Activated CD4-positive, alpha-beta memory T cell treated with anti-CD3 and anti-CD28 coated beads for 36 hours (primary cell): ENCODE results near the gene LRRC37A. TPM values are rescaled to one million over a fixed set of nuclear protein-coding genes. Genes with fewer than 3 reads are reported as not detected.
"Not testable (repeated sequence)": the region's sequence is repeated elsewhere in the genome, so short reads cannot be mapped to it uniquely, and the experiment has no call there.

Experiments
- CTCF ChIA-PET: fragments of 350-600 bp; sonication (Branson Sonifier 250); formaldehyde crosslinking; loops from one replicate; lab custom pipeline; 2021; ENCODE audit warnings: antibody characterized with exemption, inconsistent platforms; lab: Charles Lee
- POLR2A ChIA-PET: fragments of 350-600 bp; sonication (Branson Sonifier 250); formaldehyde crosslinking; loops from one replicate; lab custom pipeline; 2021; ENCODE audit warnings: antibody characterized with exemption; lab: Charles Lee
- DNase-seq: peaks from one replicate; pipeline ENCODE4 v3.0.0-alpha.2; 2020
- H3K27ac Mint-ChIP-seq: one replicate; pipeline ENCODE4 v1.8.0; 2021; ENCODE audit warnings: mixed read lengths
- H3K27me3 Mint-ChIP-seq: one replicate; pipeline ENCODE4 v1.8.0; 2021; ENCODE audit warnings: mixed read lengths
- H3K36me3 Mint-ChIP-seq: one replicate; pipeline ENCODE4 v1.8.0; 2021; ENCODE audit warnings: mixed read lengths
- H3K4me1 Mint-ChIP-seq: one replicate; pipeline ENCODE4 v1.8.0; 2021; ENCODE audit warnings: low read depth, mixed read lengths
- H3K4me3 Mint-ChIP-seq: one replicate; pipeline ENCODE4 v1.8.0; 2021; ENCODE audit warnings: mild to moderate bottlenecking, mixed read lengths
- H3K9me3 Mint-ChIP-seq: one replicate; pipeline ENCODE4 v1.8.0; 2021; ENCODE audit warnings: mixed read lengths
- intact Hi-C: fragments of 100-400 bp; cut with micrococcal nuclease; formaldehyde crosslinking; loops from one replicate; pipeline ENCODE4 v1.15.1; 2023
- total RNA-seq, 2 experiments: library from RNA; stranded (reverse); gene quantifications; one replicate each; pipeline ENCODE4 v1.2.3, GENCODE V29; 2021

Gene LRRC37A
- total RNA-seq, 2 experiments from 2014 or later: 2.0 to 4.1 TPM

DNA sequence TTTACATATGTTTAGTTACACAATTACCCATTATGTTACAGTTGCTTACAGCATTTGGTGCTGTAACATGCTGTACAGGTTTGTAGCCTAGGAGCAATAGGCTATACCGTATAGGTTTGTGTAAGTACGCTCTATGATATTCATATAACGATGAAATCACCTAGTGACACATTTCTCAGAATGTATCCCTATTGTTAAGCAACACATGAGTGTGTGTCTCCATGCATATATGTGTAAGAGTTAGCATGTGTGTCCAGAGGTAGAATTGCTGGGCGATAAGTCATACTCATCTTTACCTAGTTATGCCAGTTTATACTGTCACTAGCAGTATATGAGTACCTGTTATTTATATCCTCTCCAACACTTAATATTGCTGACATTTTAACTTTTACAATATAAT, 88.2 kb downstream of the LRRC37A start:
- H3K36me3 Mint-ChIP-seq, H3K9me3 Mint-ChIP-seq, H3K4me3 Mint-ChIP-seq, H3K27ac Mint-ChIP-seq, POLR2A ChIA-PET, intact Hi-C loops, H3K4me1 Mint-ChIP-seq, H3K27me3 Mint-ChIP-seq, DNase-seq, CTCF ChIA-PET: not testable (repeated sequence)

DNA sequence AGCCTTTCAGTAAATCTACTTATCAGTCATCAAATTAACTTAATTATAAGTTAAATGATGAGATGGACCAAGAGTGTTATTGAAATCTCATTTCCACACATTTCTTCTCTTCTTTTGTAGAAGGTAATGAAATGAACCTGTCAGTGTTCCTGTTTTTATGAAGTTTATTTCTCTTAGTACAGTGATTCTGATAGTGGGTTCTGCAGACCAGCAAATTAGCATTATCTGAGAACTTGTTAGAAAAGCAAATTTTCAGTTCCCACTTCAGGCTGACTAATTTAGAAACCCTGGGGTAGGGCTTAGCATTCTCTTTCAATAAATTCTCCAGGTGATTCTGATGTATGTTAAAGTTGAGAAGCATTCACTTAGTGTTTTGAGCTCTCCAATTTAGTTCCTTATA, 90.6 kb downstream of the LRRC37A start:
- CTCF ChIA-PET, H3K9me3 Mint-ChIP-seq, DNase-seq, H3K4me1 Mint-ChIP-seq, H3K27me3 Mint-ChIP-seq, H3K4me3 Mint-ChIP-seq, H3K27ac Mint-ChIP-seq, POLR2A ChIA-PET, H3K36me3 Mint-ChIP-seq, intact Hi-C loops: not testable (repeated sequence)

Other genes with a start within 250 kb of the LRRC37A start
- gene KANSL1, start 101.7 kb upstream of the LRRC37A start, total RNA-seq: 10 to 100 TPM; 57.3 to 63.8 TPM
- 10 to 100 TPM; 21.2 to 23.3 TPM for gene ARL17B, start 66.6 kb downstream of the LRRC37A start, total RNA-seq
- gene LRRC37A2, start 217.3 kb downstream of the LRRC37A start, total RNA-seq: 10 to 100 TPM; 11.1 to 11.2 TPM